H1 (cell line): ENCODE results near the gene TCAIM. TPM values are rescaled to one million over a fixed set of nuclear protein-coding genes. Genes with fewer than 3 reads are reported as not detected.

Experiments used
- CTCF ChIA-PET: fragments of 300-600 bp; sonication (Branson Sonifier 250); formaldehyde crosslinking; loops from one replicate; lab custom pipeline; 2021; ENCODE audit not compliant: partially characterized antibody; lab: Charles Lee
- POLR2A ChIA-PET: fragments of 300-600 bp; sonication (Branson Sonifier 250); formaldehyde crosslinking; loops from one replicate; lab custom pipeline; 2021; ENCODE audit warnings: inconsistent platforms; ENCODE audit not compliant: partially characterized antibody; lab: Charles Lee
- DNase-seq, 2 experiments: peaks; one replicate each; pipeline versions ENCODE4 v3.0.0 to v3.0.0-alpha.2; 2010 to 2022; ENCODE audit warnings: low spot score in 2 of 2, low read depth in 1 of 2, mixed read lengths in 1 of 2
- FAIRE-seq: peaks from 2 replicates; lab custom pipeline; 2011; peaks lifted over from hg19 to GRCh38; lab: Jason Lieb, UNC
- H2AFZ ChIP-seq: 2 replicates; pipeline ENCODE4 v1.8.1; 2012; ENCODE audit warnings: low read length, inconsistent platforms
- H2AK5ac ChIP-seq: 2 replicates; pipeline ENCODE4 v1.6.1; 2013; ENCODE audit warnings: low read depth, low read length
- H2BK120ac ChIP-seq: replicated peaks from 2 replicates; pipeline ENCODE3; 2013; ENCODE audit warnings: low read depth, low read length, inconsistent platforms
- H2BK12ac ChIP-seq: 2 replicates; pipeline ENCODE4 v1.6.1; 2013; ENCODE audit warnings: low read depth, low read length
- H2BK15ac ChIP-seq: 2 replicates; pipeline ENCODE4 v1.6.1; 2013; ENCODE audit warnings: low read length
- H2BK20ac ChIP-seq: 2 replicates; pipeline ENCODE4 v1.6.1; 2013; ENCODE audit warnings: low read length
- H2BK5ac ChIP-seq: 2 replicates; pipeline ENCODE4 v1.6.1; 2013; ENCODE audit warnings: low read depth, low read length
- H3K14ac ChIP-seq: 2 replicates; pipeline ENCODE4 v1.6.1; 2013; ENCODE audit warnings: inconsistent platforms; ENCODE audit not compliant: insufficient read length
- H3K18ac ChIP-seq: 2 replicates; pipeline ENCODE4 v1.6.1; 2013; ENCODE audit warnings: low read length; ENCODE audit errors: extremely low read depth
- H3K23ac ChIP-seq: 2 replicates; pipeline ENCODE4 v1.6.1; 2013; ENCODE audit warnings: inconsistent platforms; ENCODE audit not compliant: insufficient read length
- H3K23me2 ChIP-seq: 2 replicates; pipeline ENCODE4 v1.6.1; 2013; ENCODE audit warnings: low read depth, low read length
- H3K27ac ChIP-seq: 2 replicates; pipeline ENCODE4 v1.6.1; 2011; ENCODE audit warnings: low read depth, low read length, inconsistent platforms
- H3K27me3 ChIP-seq, 4 experiments: replicated peaks in 1 of 4; 1 replicate in 1 of 4; 2 replicates in 3 of 4; pipeline versions ENCODE4 v1.6.1 to v1.8.1; 2011 to 2013; ENCODE audit warnings: low read length in 3 of 4, mild to moderate bottlenecking in 3 of 4, inconsistent platforms in 2 of 4, mixed read lengths in 2 of 4, moderate library complexity in 1 of 4; ENCODE audit not compliant: control insufficient read depth in 3 of 4, insufficient read depth in 3 of 4; ENCODE audit errors: extremely low read depth in 1 of 4
- H3K36me3 ChIP-seq, 4 experiments: 2 replicates each; pipeline versions ENCODE4 v1.6.1 to v1.8.1; 2011 to 2013; ENCODE audit warnings: mild to moderate bottlenecking in 4 of 4, low read length in 3 of 4, moderate library complexity in 2 of 4, control low read depth in 1 of 4, inconsistent platforms in 1 of 4; ENCODE audit not compliant: insufficient read depth in 4 of 4, control insufficient read depth in 2 of 4
- H3K4ac ChIP-seq: replicated peaks from 2 replicates; pipeline ENCODE3; 2013; ENCODE audit warnings: low read length, low read depth, mixed read lengths, inconsistent platforms; ENCODE audit not compliant: insufficient read length
- H3K4me1 ChIP-seq, 4 experiments: replicated peaks in 1 of 4; 1 replicate in 1 of 4; 2 replicates in 3 of 4; pipeline versions ENCODE4 v1.6.1 to v1.8.1; 2011 to 2013; ENCODE audit warnings: low read length in 3 of 4, inconsistent platforms in 2 of 4, mixed read lengths in 1 of 4; ENCODE audit not compliant: insufficient read depth in 4 of 4, control insufficient read depth in 3 of 4
- H3K4me2 ChIP-seq, 2 experiments: 2 replicates each; pipeline versions ENCODE4 v1.6.1 to v1.8.1; 2011 to 2013; ENCODE audit warnings: low read depth in 2 of 2, low read length in 2 of 2, control low read depth in 1 of 2, inconsistent platforms in 1 of 2, mild to moderate bottlenecking in 1 of 2; ENCODE audit not compliant: insufficient read depth in 1 of 2
- H3K4me3 ChIP-seq, 4 experiments: fragments of 200-600, 300-600 bp in 1 of 4; sonication (generic), shearing (Covaris generic), sonication (Bioruptor Twin) in 1 of 4; 2 replicates each; pipeline versions ENCODE4 v1.5.1 to v1.8.1; 2011 to 2016; ENCODE audit warnings: low read length in 4 of 4, low read depth in 3 of 4, control low read depth in 2 of 4, inconsistent platforms in 2 of 4, mild to moderate bottlenecking in 2 of 4, mixed read lengths in 1 of 4, moderate library complexity in 1 of 4; ENCODE audit not compliant: insufficient read depth in 2 of 4; ENCODE audit errors: extremely low read depth in 1 of 4
- H3K56ac ChIP-seq: replicated peaks from 2 replicates; pipeline ENCODE3; 2013; ENCODE audit warnings: low read depth, mild to moderate bottlenecking, mixed read lengths, low read length, inconsistent platforms; ENCODE audit not compliant: insufficient read length
- H3K79me1 ChIP-seq: 2 replicates; pipeline ENCODE4 v1.6.1; 2013; ENCODE audit warnings: low read depth, low read length, control low read depth
- H3K79me2 ChIP-seq, 2 experiments: 2 replicates each; pipeline versions ENCODE4 v1.6.1 to v1.8.1; 2012 to 2013; ENCODE audit warnings: low read length in 2 of 2, mild to moderate bottlenecking in 2 of 2, inconsistent platforms in 1 of 2; ENCODE audit not compliant: insufficient read depth in 2 of 2, control insufficient read depth in 1 of 2
- H3K9ac ChIP-seq, 4 experiments: replicated peaks in 1 of 4; 1 replicate in 1 of 4; 2 replicates in 3 of 4; pipeline versions ENCODE4 v1.6.1 to v1.8.1; 2011 to 2013; ENCODE audit warnings: low read depth in 3 of 4, low read length in 3 of 4, control low read depth in 2 of 4, mild to moderate bottlenecking in 2 of 4, moderate library complexity in 2 of 4, inconsistent platforms in 1 of 4; ENCODE audit errors: extremely low read depth in 1 of 4
- H3K9me3 ChIP-seq, 2 experiments: 2 replicates each; pipeline versions ENCODE4 v1.6.1 to v1.8.1; 2012 to 2013; ENCODE audit warnings: mild to moderate bottlenecking in 2 of 2, moderate library complexity in 2 of 2, control low read depth in 1 of 2, inconsistent platforms in 1 of 2, low read depth in 1 of 2, low read length in 1 of 2, mixed read lengths in 1 of 2; ENCODE audit not compliant: insufficient read depth in 2 of 2
- H4K20me1 ChIP-seq, 2 experiments: replicated peaks in 1 of 2; 2 replicates each; pipeline versions ENCODE3 to v1.8.1; 2011 to 2013; ENCODE audit warnings: inconsistent platforms in 2 of 2, low read length in 2 of 2, mild to moderate bottlenecking in 1 of 2; ENCODE audit not compliant: insufficient read depth in 2 of 2, control insufficient read depth in 1 of 2
- H4K5ac ChIP-seq: 2 replicates; pipeline ENCODE4 v1.6.1; 2013; ENCODE audit warnings: low read length, low read depth, mixed read lengths, inconsistent platforms; ENCODE audit not compliant: insufficient read length
- H4K8ac ChIP-seq: 2 replicates; pipeline ENCODE4 v1.8.0; 2013; ENCODE audit warnings: mild to moderate bottlenecking, moderate library complexity, low read length, inconsistent platforms; ENCODE audit not compliant: insufficient read depth; ENCODE audit errors: extremely low read depth
- H4K91ac ChIP-seq: replicated peaks from 2 replicates; pipeline ENCODE3; 2013; ENCODE audit warnings: low read length, mixed read lengths, inconsistent platforms; ENCODE audit not compliant: insufficient read length
- CREB1 ChIP-seq: IDR thresholded peaks from 2 replicates; pipeline ENCODE4 v1.6.1; 2012; ENCODE audit warnings: inconsistent platforms
- CTCF ChIP-seq, 3 experiments: IDR thresholded peaks; 1 replicate in 2 of 3; 2 replicates in 1 of 3; pipeline versions ENCODE4 v1.5.1 to v1.6.1; 2011; ENCODE audit warnings: low read length in 3 of 3, mild to moderate bottlenecking in 3 of 3, inconsistent platforms in 2 of 3, low read depth in 1 of 3, moderate library complexity in 1 of 3; ENCODE audit not compliant: insufficient read depth in 1 of 3; ENCODE audit errors: control extremely low read depth in 1 of 3
- EP300 ChIP-seq, 2 experiments: IDR thresholded peaks; 1 replicate in 1 of 2; 2 replicates in 1 of 2; pipeline ENCODE4 v1.6.1; 2011 to 2012; ENCODE audit warnings: low read depth in 2 of 2, low read length in 2 of 2, mild to moderate bottlenecking in 2 of 2, borderline replicate concordance in 1 of 2, inconsistent platforms in 1 of 2, moderate library complexity in 1 of 2
- NANOG ChIP-seq: IDR thresholded peaks from 2 replicates; pipeline ENCODE4 v1.6.1; 2011; ENCODE audit warnings: low read length, low read depth, mild to moderate bottlenecking, inconsistent platforms; ENCODE audit not compliant: insufficient read depth, poor library complexity, severe bottlenecking
- NRF1 ChIP-seq: IDR thresholded peaks from 2 replicates; pipeline ENCODE4 v1.6.1; 2011; ENCODE audit warnings: mild to moderate bottlenecking, low read depth, low read length, improper control_type of control experiment
- PHF8 ChIP-seq: fragments of 200-600 bp; sonication (generic); conservative IDR thresholded peaks from 2 replicates; pipeline ENCODE4 v1.7.1; 2012; ENCODE audit warnings: low read depth, mild to moderate bottlenecking, inconsistent platforms, low read length, moderate library complexity
- SAP30 ChIP-seq: fragments of 300-600 bp; sonication (generic); IDR thresholded peaks from 2 replicates; pipeline ENCODE4 v1.7.1; 2012; ENCODE audit warnings: low read length, moderate library complexity, mild to moderate bottlenecking, inconsistent platforms; ENCODE audit not compliant: insufficient read depth, insufficient replicate concordance
- SIRT6 ChIP-seq: IDR thresholded peaks from one replicate; pipeline ENCODE4 v1.7.1; 2012; ENCODE audit warnings: low read length, inconsistent platforms
- SP1 ChIP-seq: IDR thresholded peaks from 2 replicates; pipeline ENCODE4 v1.6.1; 2011; ENCODE audit warnings: low read depth, low read length
- TEAD4 ChIP-seq: IDR thresholded peaks from 2 replicates; pipeline ENCODE4 v1.6.1; 2012; ENCODE audit warnings: low read depth, low read length, inconsistent platforms, mixed read lengths
- USF2 ChIP-seq: IDR thresholded peaks from 2 replicates; pipeline ENCODE4 v1.6.1; 2011; ENCODE audit warnings: low read length, improper control_type of control experiment
- WGBS, 2 experiments: shearing (Covaris generic) in 1 of 2; methylation state at CpG; one replicate each; pipeline versions ENCODE4 v1.1.6 to v1.1.7; 2013 to 2015; ENCODE audit warnings: low lambda C conversion rate in 2 of 2, mixed read lengths in 2 of 2, inconsistent platforms in 1 of 2, low coverage in 1 of 2, missing lambda C conversion rate in 1 of 2; ENCODE audit not compliant: insufficient replicate concordance in 2 of 2, insufficient coverage in 1 of 2, insufficient read length in 1 of 2; ENCODE audit errors: extremely low coverage in 1 of 2, missing lambda C conversion rate in 1 of 2; 5-methylcytosine and 5-hydroxymethylcytosine counted together
- polyA plus RNA-seq, 7 experiments: library from polyadenylated mRNA; depleted of rRNA in 3 of 7; stranded (reverse) in 5 of 7; unstranded in 2 of 7; fragments of >200 nt in 5 of 7; fragments of 200-250 nt in 2 of 7; gene quantifications; 1 replicate in 5 of 7; 2 replicates in 1 of 7; 4 replicates in 1 of 7; pipeline versions ENCODE4 v1.2.1 to v1.2.3, GENCODE V29; 2011 to 2013; ENCODE audit warnings: missing spikeins in 2 of 7, mixed read lengths in 2 of 7
- total RNA-seq: library from RNA; stranded (reverse); fragmentation: NEBNext Ultra II Directional; extraction: Animal tissue kit (Norgen Biotek cat#: 25700); gene quantifications from 2 replicates; pipeline ENCODE4 v1.2.1, GENCODE V29; 2021

TCAIM gene
- total and polyA plus RNA-seq, 2 of the 8 experiments (the other 6 are each of a cell fraction or from before 2014, with no cell fraction given): 6.9 to 22.1 TPM

GRCh38 chr3:44292947-44293346 lies 45.6 kb upstream of the TCAIM start:
- Histone ChIP-seq H2BK20ac (no peak overlapping the region), H3K23ac (no peak overlapping the region), H4K20me1 (no peaks in the 10 kb centered on the region), H3K4ac (no peak overlapping the region), H4K5ac (no peak overlapping the region), H3K4me1 (no peaks in the 10 kb centered on the region), H3K27ac (no peak overlapping the region), H4K91ac (no peak overlapping the region), H3K9me3 (no peaks in the 10 kb centered on the region), H3K23me2 (no peaks in the 10 kb centered on the region), H2AK5ac (no peak overlapping the region), H3K18ac (no peak overlapping the region), H2BK5ac (no peak overlapping the region), H3K9ac (no peak overlapping the region), H3K79me1 (no peaks in the 10 kb centered on the region), H3K36me3 (no peaks in the 10 kb centered on the region), H2BK120ac (no peak overlapping the region), H3K4me2 (no peak overlapping the region), H2BK12ac (no peak overlapping the region), H3K27me3 (no peaks in the 10 kb centered on the region), H3K56ac (no peak overlapping the region), H3K4me3 (no peak overlapping the region), H3K79me2 (no peaks in the 10 kb centered on the region), H4K8ac (no peak overlapping the region), H2AFZ (no peak overlapping the region), H3K14ac (no peak overlapping the region), H2BK15ac (no peak overlapping the region)
- no peak for DNase-seq
- POLR2A ChIA-PET: no interaction called here
- 100% methylated on average over 1 of the region's 1 CpG; no CpG with 5 or more reads in 1 of the 2 experiments for WGBS, 2 experiments
- FAIRE-seq: no peak
- CTCF ChIA-PET: no interaction called here
- TF ChIP-seq SP1 (no peak), NRF1 (no peak), SIRT6 (no peak), TEAD4 (no peak), SAP30 (no peak), CTCF (IDR thresholded peaks at IDR 0.05; ENCODE audit: control extremely low read depth in 1 of 3, insufficient read depth in 1 of 3, low read depth in 1 of 3, low read length in 3 of 3) (no peak), PHF8 (no peak), USF2 (no peak), CREB1 (no peak), EP300 (IDR thresholded peaks at IDR 0.05; ENCODE audit: borderline replicate concordance in 1 of 2, low read depth in 2 of 2, low read length in 2 of 2) (no peak), NANOG (no peak)
